Esophagus muscularis mucosa (tissue), 4 donors: ENCODE data around the gene IQCN.

ENCODE experiments used
- CTCF ChIP-seq, 3 experiments: fragments of 200-600 bp in 2 of 3; fragments of 450-650 bp in 1 of 3; sonication (generic) in 2 of 3; IDR thresholded peaks; one replicate each; pipeline ENCODE4 v1.5.1; 2017 to 2019; ENCODE audit warnings: antibody characterized with exemption in 3 of 3, mild to moderate bottlenecking in 2 of 3, moderate library complexity in 1 of 3
- EP300 ChIP-seq: sonication (generic); formaldehyde crosslinking; IDR thresholded peaks from one replicate; pipeline ENCODE4 v1.6.1; 2017; ENCODE audit warnings: antibody characterized with exemption
- POLR2A ChIP-seq: fragments of 450-650 bp; IDR thresholded peaks from one replicate; pipeline ENCODE4 v1.6.1; 2017; ENCODE audit warnings: antibody characterized with exemption, moderate library complexity, mild to moderate bottlenecking, low read depth
- POLR2AphosphoS5 ChIP-seq, 2 donors: sonication (generic); formaldehyde crosslinking; IDR thresholded peaks; one replicate each; pipeline ENCODE4 v1.6.1; 2017; ENCODE audit warnings: antibody characterized with exemption in 2 of 2

- TF ChIP-seq CTCF (IDR thresholded peaks at IDR 0.05), result no peak
- TF ChIP-seq POLR2AphosphoS5 (IDR thresholded peaks at IDR 0.05), result no peak
- no peak for TF ChIP-seq POLR2A
- no peak for TF ChIP-seq EP300
Measured at GRCh38 chr19:18299654-18300053, 25.4 kb upstream of the IQCN start.
